ENCODE data around the gene NXN.
"Not testable (repeated sequence)": the region's sequence is repeated elsewhere in the genome, so short reads cannot be mapped to it uniquely, and the experiment has no call there.

NXN gene

GRCh38 chr17:753418-753817 lies 226.2 kb downstream of the NXN start:
- no peak for DNase-seq

DNA sequence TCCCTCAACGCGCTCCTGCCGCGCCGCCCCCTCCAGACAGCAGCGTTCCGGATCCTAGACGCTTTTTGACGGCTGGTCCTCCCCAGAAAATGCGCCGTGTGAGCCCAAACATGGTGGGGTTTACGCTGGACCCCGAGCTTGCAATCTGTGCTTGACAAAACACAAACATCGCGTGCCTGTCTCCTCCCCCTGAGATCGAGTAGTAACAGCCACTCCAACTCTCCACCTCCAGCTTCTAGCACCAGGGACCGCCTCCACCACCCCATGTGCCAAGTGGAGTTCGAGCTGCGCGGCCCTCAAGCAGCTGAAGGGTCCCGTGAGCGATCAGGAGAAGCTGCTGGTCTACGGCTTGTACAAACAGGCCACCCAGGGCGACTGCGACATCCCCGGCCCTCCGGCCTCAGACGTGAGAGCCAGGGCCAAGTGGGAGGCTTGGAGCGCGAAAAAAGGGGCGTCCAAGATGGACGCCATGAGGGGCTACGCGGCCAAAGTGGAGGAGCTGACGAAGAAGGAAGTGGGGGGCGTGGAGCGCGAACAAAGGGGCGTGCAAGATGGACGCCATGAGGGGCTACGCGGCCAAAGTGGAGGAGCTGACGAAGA lies 226.9 kb downstream of the NXN start:
- no peak for DNase-seq

DNA sequence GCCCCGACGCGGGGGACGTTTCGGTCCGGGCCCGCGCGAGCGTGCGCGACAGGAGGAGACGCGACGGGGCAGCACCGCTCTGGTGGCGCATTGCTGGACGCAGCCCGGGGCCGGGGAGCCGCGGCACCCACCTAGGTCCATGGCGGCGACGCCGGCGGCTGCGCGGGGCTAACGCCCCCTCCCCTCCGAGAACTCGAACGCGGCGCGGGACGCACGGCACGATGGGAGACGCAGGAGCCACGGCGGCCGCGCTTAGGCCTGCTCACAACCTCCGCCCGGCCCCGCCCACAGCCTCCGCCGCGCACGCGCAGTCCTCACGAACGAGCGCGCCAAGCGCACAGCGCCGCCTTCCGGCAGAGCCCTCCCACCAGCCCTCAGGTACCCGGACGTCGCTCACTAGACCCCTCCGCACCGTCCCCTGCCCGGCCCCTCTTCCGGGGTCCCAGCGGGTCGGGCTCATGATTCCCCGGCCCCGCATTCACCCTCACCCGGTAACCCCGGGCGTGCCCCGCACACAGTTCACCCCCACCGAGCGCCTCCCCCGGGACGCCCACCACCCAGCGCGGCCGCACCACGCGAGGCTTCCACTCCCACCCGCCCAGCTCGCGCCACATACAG lies 227.5 kb downstream of the NXN start, which contains the start of gene GEMIN4:
GEMIN4 (minus strand) TSS at position 263 of the 618 bp plus-strand sequence; CDS start at position 141, 122 bp downstream.
- peak; percentile 90 to 96 (median 93) for DNase-seq

DNA sequence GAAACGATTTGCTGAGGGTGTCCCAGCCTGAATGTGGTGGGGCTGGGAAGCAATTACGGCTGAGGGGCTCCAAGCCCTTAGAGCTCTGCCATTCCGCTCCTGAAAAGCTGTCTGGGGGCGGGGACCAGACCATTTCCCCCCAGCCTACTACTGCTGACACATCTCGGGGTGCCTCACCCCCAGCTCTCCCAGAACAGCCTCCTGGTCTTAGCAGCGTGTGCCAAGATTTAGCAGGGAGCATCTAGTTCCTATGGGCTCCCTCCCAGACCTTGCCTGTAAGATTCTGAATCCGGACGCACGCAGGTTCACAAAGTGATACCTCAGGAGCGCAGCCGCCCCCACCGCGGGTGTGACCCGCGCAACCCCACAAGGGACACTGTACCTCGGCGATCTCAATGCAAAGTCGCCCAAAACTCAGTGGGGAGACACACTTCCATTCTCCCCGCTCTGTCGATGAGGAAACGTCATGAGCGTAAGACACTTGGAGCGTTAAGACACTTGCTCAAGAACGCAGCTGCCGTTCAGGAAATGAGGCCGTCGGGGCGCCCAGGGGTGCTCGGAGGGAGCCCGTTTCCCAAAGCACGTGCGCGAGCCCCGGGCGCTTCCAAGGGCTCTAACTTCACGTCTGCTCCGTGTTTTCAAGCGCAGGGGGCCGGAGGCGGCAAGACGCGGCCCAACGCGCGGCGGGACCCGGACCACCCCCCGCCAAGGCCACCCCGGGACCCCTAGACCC lies 228.1 kb downstream of the NXN start:
- DNase-seq = peak; percentile 11 to 68 (median 39)

GRCh38 chr17:750431-751037 lies 229.0 kb downstream of the NXN start:
- DNase-seq = no peak

DNA sequence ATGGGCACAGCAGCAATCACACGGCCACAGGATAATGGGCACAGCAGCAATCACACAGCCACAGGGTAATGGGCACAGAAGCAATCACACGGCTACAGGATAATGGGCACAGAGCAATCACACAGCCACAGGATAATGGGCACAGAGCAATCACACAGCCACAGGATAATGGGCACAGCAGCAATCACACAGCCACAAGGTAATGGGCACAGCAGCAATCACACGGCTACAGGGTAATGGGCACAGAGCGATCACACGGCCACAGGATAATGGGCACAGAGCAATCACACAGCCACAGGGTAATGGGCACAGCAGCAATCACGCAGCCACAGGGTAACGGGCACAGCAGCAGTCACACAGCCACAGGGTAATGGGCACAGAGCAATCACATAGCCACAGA lies 230.2 kb downstream of the NXN start:
- DNase-seq = not testable (repeated sequence)

Data from T-helper 1 cell (primary cell).